GM11168 (cell line): Measurements from ENCODE around the gene PRDM11.

Experiments
- in situ Hi-C: fragments of 300-500 bp; cut with MboI; formaldehyde crosslinking; loops from one replicate; pipeline ENCODE4 v1.12.0; 2022; ENCODE audit warnings: low sequenced_read_pairs; ENCODE audit not compliant: unreplicated experiment

The PRDM11 gene

GRCh38 chr11:45189230-45189629, 42.8 kb downstream of the PRDM11 start:
- in situ Hi-C loops = no loop called here

DNA sequence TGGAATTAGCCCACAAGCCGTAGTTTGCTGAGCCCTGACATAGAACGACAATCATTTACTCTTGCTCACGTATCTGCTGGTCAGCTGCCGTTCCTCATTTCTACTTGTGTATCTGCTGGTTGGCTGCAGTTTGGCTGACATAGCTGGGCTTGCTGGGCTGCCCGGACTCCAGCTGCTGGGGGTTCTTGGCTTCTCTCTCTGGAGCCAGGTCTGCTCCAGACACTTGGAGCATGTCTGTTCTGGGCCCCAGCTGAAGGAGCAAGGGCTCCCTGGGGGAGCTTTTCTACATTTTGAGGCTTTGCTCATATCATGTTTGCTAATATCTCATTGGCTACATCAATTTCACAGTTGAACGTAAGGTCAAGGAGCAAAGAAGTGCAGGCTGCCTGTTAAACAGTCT, 47.3 kb downstream of the PRDM11 start:
- in situ Hi-C loops = no loop called here

GRCh38 chr11:45204761-45205160, 58.3 kb downstream of the PRDM11 start:
- in situ Hi-C loops = no loop called here

- in situ Hi-C loops = no loop called here
Measured at GRCh38 chr11:45205978-45206377, 59.5 kb downstream of the PRDM11 start.

DNA sequence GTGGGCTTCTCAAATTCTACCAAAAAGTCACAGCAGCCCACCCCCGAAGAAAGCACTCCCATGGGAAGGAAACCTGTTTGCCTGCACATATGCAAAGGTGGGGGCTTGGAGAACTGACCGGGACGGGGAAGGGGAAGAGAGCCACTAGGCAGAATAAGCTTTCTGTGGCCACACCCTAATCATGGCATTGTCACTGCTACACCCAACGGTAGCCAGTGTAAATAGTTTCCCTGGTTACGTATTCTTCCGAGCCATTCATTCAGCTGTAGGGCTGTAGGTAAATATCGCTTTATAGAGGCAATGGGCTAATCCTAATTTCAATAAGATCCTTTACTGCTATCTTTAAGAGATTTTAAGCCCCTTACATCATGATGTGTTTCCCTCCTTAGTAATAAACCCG, 61.7 kb downstream of the PRDM11 start:
- in situ Hi-C loops = no loop called here

DNA sequence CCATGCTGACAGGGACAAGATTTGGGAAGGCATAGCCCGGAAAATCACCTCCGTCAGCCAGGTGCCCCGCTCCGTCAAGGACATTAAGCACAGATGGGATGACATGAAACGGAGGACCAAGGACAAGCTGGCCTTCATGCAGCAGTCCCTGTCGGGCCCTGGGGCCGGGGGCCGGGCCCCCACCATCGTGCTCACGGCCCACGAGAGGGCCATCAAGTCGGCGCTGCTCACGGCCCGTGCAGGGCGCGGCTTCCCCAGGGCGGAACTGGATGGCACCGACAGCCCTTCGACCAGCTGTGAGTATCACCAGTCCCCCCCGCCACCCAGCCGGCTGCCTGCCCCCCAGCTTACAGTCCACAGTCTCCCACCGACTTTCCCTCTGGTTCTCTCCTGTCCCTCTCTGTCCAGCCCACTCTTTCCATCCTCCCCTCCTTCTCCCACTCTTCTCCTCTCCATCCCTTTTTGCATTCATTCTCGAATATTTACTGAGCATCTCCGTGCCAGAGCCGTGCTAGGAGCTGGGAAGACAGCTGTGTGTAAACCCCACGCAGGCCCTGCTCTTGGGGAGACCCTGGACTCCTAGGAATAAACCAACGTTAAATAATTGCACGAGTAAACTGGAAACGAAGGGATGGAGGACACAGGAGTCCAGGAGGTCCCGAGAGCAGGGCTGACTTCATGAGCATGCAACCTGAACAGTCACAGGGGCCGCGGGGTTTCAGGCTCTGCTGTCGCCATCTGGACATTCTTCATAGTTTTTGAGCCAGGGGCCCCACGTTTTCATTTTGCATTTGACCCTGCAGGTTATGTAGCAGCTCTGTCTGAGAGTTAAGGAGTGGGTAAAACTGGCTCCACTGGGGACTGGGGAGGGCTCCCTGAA, 62.8 kb downstream of the PRDM11 start:
- in situ Hi-C loops = no loop called here

- in situ Hi-C loops = no loop called here
Measured at GRCh38 chr11:45209891-45210699, 63.7 kb downstream of the PRDM11 start.

DNA sequence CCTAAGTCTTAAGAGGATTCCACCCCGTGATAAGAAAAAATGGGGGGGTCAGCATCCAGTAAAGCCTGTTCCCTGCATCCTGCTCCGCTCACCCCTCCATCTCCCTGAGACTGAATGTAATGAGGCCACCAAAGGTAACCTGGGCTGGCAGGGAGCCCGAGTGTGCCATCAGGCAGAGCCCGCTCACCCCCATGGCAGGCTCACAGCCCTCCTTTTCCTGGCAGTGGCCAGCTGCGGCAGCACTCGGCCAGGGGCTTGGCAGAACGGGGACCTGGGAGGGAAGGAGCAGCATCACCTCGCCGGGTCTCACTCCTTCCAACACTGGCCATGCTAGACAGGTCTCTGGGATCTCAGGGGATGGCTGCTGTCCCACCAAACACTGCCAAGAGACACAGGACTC, 64.4 kb downstream of the PRDM11 start:
- in situ Hi-C loops = no loop called here

DNA sequence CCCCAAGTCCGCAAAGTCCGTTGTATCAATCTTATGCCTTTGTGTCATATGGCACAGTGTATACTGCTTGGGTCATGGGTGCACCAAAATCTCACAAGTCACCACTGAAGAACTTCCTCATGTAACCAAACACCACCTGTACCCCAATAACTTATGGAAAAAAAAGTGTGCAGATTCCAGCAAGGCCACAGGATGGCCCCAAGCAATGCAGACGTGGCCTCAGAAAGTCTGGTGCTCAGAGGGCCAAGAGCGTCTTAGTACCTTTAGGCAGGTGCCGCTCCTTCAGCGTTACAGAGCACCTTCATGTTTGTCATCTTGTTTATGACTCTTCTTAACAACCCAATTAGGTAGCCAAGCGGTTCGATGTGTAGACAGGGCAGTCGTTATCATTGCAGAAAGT, 65.3 kb downstream of the PRDM11 start:
- in situ Hi-C loops = no loop called here

- in situ Hi-C loops = no loop called here
Measured at GRCh38 chr11:45212566-45213315, 66.3 kb downstream of the PRDM11 start.

DNA sequence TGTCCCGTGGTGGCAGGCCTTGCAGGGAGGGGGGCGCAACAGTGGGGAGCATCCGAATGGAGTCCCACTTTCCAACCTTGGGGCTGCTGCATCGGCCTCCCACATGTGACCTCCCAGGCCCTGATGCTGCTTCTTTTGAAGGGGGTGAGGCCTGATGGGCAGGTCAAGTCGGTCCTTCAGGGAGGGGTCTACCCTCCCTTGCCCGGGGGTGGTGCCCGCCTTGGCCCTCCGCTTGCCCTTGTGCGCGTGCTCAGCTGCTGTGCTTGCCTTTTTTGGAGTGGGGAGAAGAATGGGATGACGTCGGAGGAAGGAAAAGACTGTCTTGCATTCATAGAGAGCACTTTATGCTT, 66.9 kb downstream of the PRDM11 start:
- in situ Hi-C loops = no loop called here

DNA sequence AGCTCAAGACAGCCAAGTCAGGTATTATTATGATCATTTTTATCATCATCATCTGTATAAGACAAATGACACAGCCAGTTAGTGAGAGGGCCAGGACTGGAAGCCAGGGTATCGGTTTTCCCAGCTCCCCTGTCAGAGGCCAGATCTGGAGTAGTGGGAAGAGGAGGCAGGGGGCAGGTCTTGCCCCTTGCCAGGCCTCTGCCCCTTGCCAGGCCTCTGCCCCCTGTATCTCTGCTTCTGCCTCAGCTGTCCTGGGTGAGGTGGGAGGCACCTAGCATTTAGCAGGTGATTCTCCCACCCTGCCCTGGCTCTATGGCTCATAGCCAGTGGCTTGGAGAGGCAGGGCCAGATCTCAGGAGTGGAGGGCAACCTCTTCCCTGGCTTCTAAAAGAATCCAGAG, 67.3 kb downstream of the PRDM11 start:
- in situ Hi-C loops = no loop called here

GRCh38 chr11:45215098-45215865, 68.8 kb downstream of the PRDM11 start:
- in situ Hi-C loops = no loop called here

GRCh38 chr11:45216031-45216430, 69.6 kb downstream of the PRDM11 start:
- in situ Hi-C loops = no loop called here

- in situ Hi-C loops = no loop called here
Measured at GRCh38 chr11:45216901-45217300, 70.5 kb downstream of the PRDM11 start.

DNA sequence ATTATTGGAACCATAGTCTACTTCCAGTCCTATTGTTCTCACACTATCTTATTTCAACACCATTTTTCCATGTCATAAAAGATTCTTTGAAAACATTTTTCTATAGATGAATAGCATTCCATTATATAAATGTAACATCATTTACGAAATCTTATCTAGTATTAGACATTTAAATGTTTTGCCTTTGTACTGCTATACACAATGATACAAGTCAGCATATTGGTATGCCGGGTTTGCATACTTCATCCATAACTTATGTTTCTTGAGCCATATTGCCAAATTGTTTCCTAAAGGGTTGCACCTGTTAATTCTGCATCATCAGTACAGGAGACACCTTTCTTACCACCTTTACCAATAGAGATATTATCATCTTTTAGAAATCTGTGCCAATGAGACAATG, 71.6 kb downstream of the PRDM11 start:
- in situ Hi-C loops = no loop called here

GRCh38 chr11:45218705-45219104, 72.3 kb downstream of the PRDM11 start:
- in situ Hi-C loops = no loop called here

- in situ Hi-C loops = no loop called here
Measured at GRCh38 chr11:45219411-45219810, 73.0 kb downstream of the PRDM11 start.

DNA sequence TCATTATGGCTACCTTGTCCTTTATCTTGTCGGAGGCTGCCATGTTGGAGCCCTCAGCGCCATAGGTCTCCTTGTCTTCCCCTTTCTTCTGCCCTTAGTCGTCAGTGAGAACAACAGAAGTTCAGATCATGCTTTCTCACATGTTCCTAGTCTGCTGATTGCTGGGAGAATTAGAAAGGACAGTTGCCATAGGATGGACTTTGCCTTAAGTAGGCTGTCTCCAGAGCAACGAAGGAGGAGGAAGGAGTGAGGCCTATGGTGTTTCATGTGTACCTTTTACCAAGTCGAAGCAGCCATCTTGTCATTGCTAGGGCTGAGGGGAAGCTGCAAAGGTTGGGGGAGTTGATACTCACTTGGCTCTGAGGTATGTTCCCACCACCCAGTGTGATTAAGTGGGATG, 77.1 kb downstream of the PRDM11 start:
- in situ Hi-C loops = no loop called here

GRCh38 chr11:45224766-45225165, 78.3 kb downstream of the PRDM11 start:
- in situ Hi-C loops = no loop called here
